NCI-H2029 (cell line): Measurements from ENCODE around the gene TLR4.

Source experiments
- DNase-seq: peaks from one replicate; lab custom pipeline; 2025; lab: John Stamatoyannopoulos, UW

Gene TLR4

GRCh38 chr9:117745598-117745997 lies 41.4 kb downstream of the TLR4 start:
- DNase-seq = no peak

GRCh38 chr9:117746263-117746662 lies 42.1 kb downstream of the TLR4 start:
- no peak for DNase-seq

GRCh38 chr9:117747386-117747970 lies 43.3 kb downstream of the TLR4 start:
- peak; percentile 63 for DNase-seq

GRCh38 chr9:117750401-117750800 lies 46.2 kb downstream of the TLR4 start:
- no peak for DNase-seq

GRCh38 chr9:117752894-117753293 lies 48.7 kb downstream of the TLR4 start:
- DNase-seq = no peak

GRCh38 chr9:117757561-117758190 lies 53.5 kb downstream of the TLR4 start:
- DNase-seq = no peak

GRCh38 chr9:117763314-117763713 lies 59.1 kb downstream of the TLR4 start:
- DNase-seq = no peak

GRCh38 chr9:117768750-117769395 lies 64.7 kb downstream of the TLR4 start:
- DNase-seq = no peak

- DNase-seq = no peak
Measured at GRCh38 chr9:117771136-117771535, 66.9 kb downstream of the TLR4 start.

GRCh38 chr9:117772960-117773359 lies 68.8 kb downstream of the TLR4 start:
- no peak for DNase-seq
